ENCODE measurements around the gene TNNT3. TPM values are rescaled to one million over a fixed set of nuclear protein-coding genes. Genes with fewer than 3 reads are reported as not detected.

Gene TNNT3
- total and polyA plus RNA-seq, 2 donors from 2014 or later = 0.60 TPM; not detected in 1

GRCh38 chr11:1946812-1947484 lies 27.4 kb downstream of the TNNT3 start, which contains the start of gene MRPL23:
TSS of gene MRPL23 (plus strand) at chr11:1947332. CDS start at chr11:1947363, 31 bp downstream.
- intact Hi-C loops (cut with DNase I) = no loop called here
- no peak for TF ChIP-seq CTCF (IDR thresholded peaks at IDR 0.05; ENCODE audit: borderline replicate concordance, extremely low read depth, insufficient read depth)
- H3K9ac ChIP-seq (ENCODE audit: low read length in 3 of 3) = no peak within 1 kb of the TSS
- no peak for FAIRE-seq
- no peaks in the 10 kb centered on the region for H3K4me1 ChIP-seq (ENCODE audit: control insufficient read depth in 2 of 3, insufficient read depth in 2 of 3, low read depth in 1 of 3, low read length in 3 of 3)
- no peak within 1 kb of the TSS for H3K4me3 ChIP-seq (ENCODE audit: low read length in 3 of 3)
- DNase-seq = no peak
- H3K9me3 ChIP-seq (ENCODE audit: control insufficient read depth in 2 of 3, insufficient read depth in 1 of 3, low read length in 3 of 3) = no peaks in the 10 kb centered on the region
- H3K36me3 ChIP-seq (ENCODE audit: control insufficient read depth in 2 of 3, insufficient read depth in 3 of 3, low read length in 3 of 3) = no peaks in the 10 kb centered on the region
- H3K27me3 ChIP-seq (ENCODE audit: control insufficient read depth, insufficient read depth, low read length) = no peaks in the 10 kb centered on the region
- H3K27ac ChIP-seq (ENCODE audit: low read depth in 2 of 2, low read length in 2 of 2) = no peak within 1 kb of the TSS

- Histone ChIP-seq H3K4me3 (ENCODE audit: low read length in 3 of 3) (no peak overlapping the region), H3K4me1 (ENCODE audit: control insufficient read depth in 2 of 3, insufficient read depth in 2 of 3, low read depth in 1 of 3, low read length in 3 of 3) (no peaks in the 10 kb centered on the region), H3K36me3 (ENCODE audit: control insufficient read depth in 2 of 3, insufficient read depth in 3 of 3, low read length in 3 of 3) (no peaks in the 10 kb centered on the region), H3K27ac (ENCODE audit: low read depth in 2 of 2, low read length in 2 of 2) (no peak overlapping the region), H3K27me3 (ENCODE audit: control insufficient read depth, insufficient read depth, low read length) (no peaks in the 10 kb centered on the region), H3K9me3 (ENCODE audit: control insufficient read depth in 2 of 3, insufficient read depth in 1 of 3, low read length in 3 of 3) (no peaks in the 10 kb centered on the region), H3K9ac (ENCODE audit: low read length in 3 of 3) (no peak overlapping the region)
- intact Hi-C loops (cut with DNase I) = no loop called here
- FAIRE-seq = no peak
- no peak for TF ChIP-seq CTCF (IDR thresholded peaks at IDR 0.05; ENCODE audit: borderline replicate concordance, extremely low read depth, insufficient read depth)
- DNase-seq = no peak
These were observed 28.2 kb downstream of the TNNT3 start for GRCh38 chr11:1947592-1948237.

- intact Hi-C loops (cut with DNase I) = no loop called here
- DNase-seq = no peak
- H3K9me3 ChIP-seq (ENCODE audit: control insufficient read depth in 2 of 3, insufficient read depth in 1 of 3, low read length in 3 of 3) = no peaks in the 10 kb centered on the region
- no peaks in the 10 kb centered on the region for H3K4me1 ChIP-seq (ENCODE audit: control insufficient read depth in 2 of 3, insufficient read depth in 2 of 3, low read depth in 1 of 3, low read length in 3 of 3)
- H3K4me3 ChIP-seq (ENCODE audit: low read length in 3 of 3) = no peak overlapping the region
- H3K36me3 ChIP-seq (ENCODE audit: control insufficient read depth in 2 of 3, insufficient read depth in 3 of 3, low read length in 3 of 3) = no peaks in the 10 kb centered on the region
- no peak for TF ChIP-seq CTCF (IDR thresholded peaks at IDR 0.05; ENCODE audit: borderline replicate concordance, extremely low read depth, insufficient read depth)
- H3K9ac ChIP-seq (ENCODE audit: low read length in 3 of 3) = no peak overlapping the region
- FAIRE-seq = no peak
- H3K27me3 ChIP-seq (ENCODE audit: control insufficient read depth, insufficient read depth, low read length) = no peaks in the 10 kb centered on the region
- H3K27ac ChIP-seq (ENCODE audit: low read depth in 2 of 2, low read length in 2 of 2) = no peak overlapping the region
These were observed 28.9 kb downstream of the TNNT3 start for GRCh38 chr11:1948389-1948788.

Data from kidney (tissue), 14 donors.